H9 (cell line): ENCODE data around the gene RASA3. TPM values are rescaled to one million over a fixed set of nuclear protein-coding genes. Genes with fewer than 3 reads are reported as not detected.

Experiments
- DNase-seq: peaks from one replicate; pipeline ENCODE4 v3.0.0-alpha.2; 2017
- H2AFZ ChIP-seq: one replicate; pipeline ENCODE4 v1.6.1; 2013; ENCODE audit warnings: mild to moderate bottlenecking, low read length, control low read depth, moderate library complexity
- H2AK5ac ChIP-seq: 2 replicates; pipeline ENCODE4 v1.6.1; 2013; ENCODE audit warnings: low read length, control low read depth, mixed read lengths; ENCODE audit not compliant: insufficient read length
- H2BK120ac ChIP-seq: one replicate; pipeline ENCODE4 v1.6.1; 2013; ENCODE audit warnings: low read depth, mild to moderate bottlenecking, low read length, control low read depth, inconsistent platforms; ENCODE audit not compliant: poor library complexity, severe bottlenecking
- H2BK12ac ChIP-seq: 2 replicates; pipeline ENCODE4 v1.6.1; 2013; ENCODE audit warnings: low read length, control low read depth, mixed read lengths, low read depth; ENCODE audit not compliant: insufficient read length
- H2BK15ac ChIP-seq: 2 replicates; pipeline ENCODE4 v1.6.1; 2013; ENCODE audit warnings: low read depth, low read length, control low read depth
- H2BK20ac ChIP-seq: one replicate; pipeline ENCODE4 v1.6.1; 2013; ENCODE audit warnings: low read depth, mild to moderate bottlenecking, low read length, control low read depth, inconsistent platforms; ENCODE audit not compliant: poor library complexity, severe bottlenecking
- H2BK5ac ChIP-seq: 2 replicates; pipeline ENCODE4 v1.6.1; 2013; ENCODE audit warnings: low read length, control low read depth, mixed read lengths; ENCODE audit not compliant: insufficient read length
- H3K14ac ChIP-seq: 2 replicates; pipeline ENCODE4 v1.6.1; 2013; ENCODE audit warnings: low read length, control low read depth; ENCODE audit not compliant: insufficient read depth
- H3K18ac ChIP-seq: 2 replicates; pipeline ENCODE4 v1.6.1; 2013; ENCODE audit warnings: low read depth, mild to moderate bottlenecking, mixed read lengths, low read length, control low read depth; ENCODE audit not compliant: insufficient read length
- H3K23ac ChIP-seq: 2 replicates; pipeline ENCODE4 v1.6.1; 2013; ENCODE audit warnings: low read length, control low read depth, mixed read lengths, low read depth; ENCODE audit not compliant: insufficient read length
- H3K23me2 ChIP-seq: 2 replicates; pipeline ENCODE4 v1.6.1; 2013; ENCODE audit warnings: low read depth, mild to moderate bottlenecking, mixed read lengths, low read length, control low read depth; ENCODE audit not compliant: insufficient read length, poor library complexity, severe bottlenecking
- H3K27ac ChIP-seq: 2 replicates; pipeline ENCODE4 v1.5.1; 2013; ENCODE audit warnings: low read length, control low read depth, mixed read lengths, low read depth; ENCODE audit not compliant: insufficient read length
- H3K27me3 ChIP-seq: 2 replicates; pipeline ENCODE4 v1.6.1; 2013; ENCODE audit warnings: low read length, control low read depth, inconsistent platforms; ENCODE audit not compliant: insufficient read depth
- H3K4ac ChIP-seq: 2 replicates; pipeline ENCODE4 v1.6.1; 2013; ENCODE audit warnings: low read depth, mild to moderate bottlenecking, control low read depth, inconsistent platforms, low read length, moderate library complexity
- H3K4me1 ChIP-seq: 2 replicates; pipeline ENCODE4 v1.6.1; 2013; ENCODE audit warnings: low read length, control low read depth, inconsistent platforms; ENCODE audit not compliant: insufficient read depth
- H3K4me2 ChIP-seq: 2 replicates; pipeline ENCODE4 v1.6.1; 2013; ENCODE audit warnings: low read length, control low read depth, mixed read lengths; ENCODE audit not compliant: insufficient read length, insufficient read depth
- H3K56ac ChIP-seq: 2 replicates; pipeline ENCODE4 v1.6.1; 2013; ENCODE audit warnings: low read depth, mild to moderate bottlenecking, mixed read lengths, low read length, control low read depth; ENCODE audit not compliant: insufficient read length
- H3K79me1 ChIP-seq: 2 replicates; pipeline ENCODE4 v1.6.1; 2013; ENCODE audit warnings: low read depth, mild to moderate bottlenecking, moderate library complexity, low read length, control low read depth, inconsistent platforms; ENCODE audit not compliant: insufficient read depth, poor library complexity, severe bottlenecking
- H3K79me2 ChIP-seq: 2 replicates; pipeline ENCODE4 v1.6.1; 2013; ENCODE audit warnings: low read length, control low read depth, inconsistent platforms; ENCODE audit not compliant: insufficient read depth
- H3K9ac ChIP-seq: 2 replicates; pipeline ENCODE4 v1.6.1; 2013; ENCODE audit warnings: low read length, control low read depth, mixed read lengths; ENCODE audit not compliant: insufficient read length; ENCODE audit errors: extremely low read depth
- H3K9me3 ChIP-seq: one replicate; pipeline ENCODE4 v1.6.1; 2013; ENCODE audit warnings: low read depth, low read length, inconsistent platforms; ENCODE audit not compliant: control insufficient read depth
- H3T11ph ChIP-seq: one replicate; pipeline ENCODE4 v1.6.1; 2013; ENCODE audit warnings: mild to moderate bottlenecking, low read length, control low read depth, inconsistent platforms
- H4K20me1 ChIP-seq: one replicate; pipeline ENCODE4 v1.6.1; 2013; ENCODE audit not compliant: control insufficient read depth, insufficient read length, insufficient read depth
- H4K5ac ChIP-seq: 2 replicates; pipeline ENCODE4 v1.6.1; 2013; ENCODE audit warnings: low read depth, mild to moderate bottlenecking, mixed read lengths, low read length, control low read depth; ENCODE audit not compliant: insufficient read length
- H4K8ac ChIP-seq: replicated peaks from 2 replicates; pipeline ENCODE4 v1.6.1; 2013; ENCODE audit warnings: low read length, control low read depth, mixed read lengths, low read depth; ENCODE audit not compliant: insufficient read length
- H4K91ac ChIP-seq: 2 replicates; pipeline ENCODE4 v1.6.1; 2013; ENCODE audit warnings: low read depth, mild to moderate bottlenecking, moderate library complexity, mixed read lengths, low read length, control low read depth; ENCODE audit not compliant: insufficient read length
- H3K27ac Mint-ChIP-seq, 3 experiments: 2 replicates in 2 of 3; 3 replicates in 1 of 3; pipeline ENCODE4 v1.8.0; 2020 to 2021; ENCODE audit warnings: mixed read lengths in 3 of 3, mild to moderate bottlenecking in 1 of 3, moderate library complexity in 1 of 3
- H3K27me3 Mint-ChIP-seq: 2 replicates; pipeline ENCODE4 v1.8.0; 2021; ENCODE audit warnings: low read depth, mild to moderate bottlenecking, moderate library complexity, mixed read lengths
- H3K36me3 Mint-ChIP-seq, 3 experiments: 2 replicates in 2 of 3; 3 replicates in 1 of 3; pipeline ENCODE4 v1.8.0; 2020 to 2021; ENCODE audit warnings: low read depth in 3 of 3, mixed read lengths in 3 of 3; ENCODE audit not compliant: insufficient read depth in 1 of 3
- H3K4me1 Mint-ChIP-seq, 2 experiments: 2 replicates each; pipeline ENCODE4 v1.8.0; 2020; ENCODE audit warnings: mixed read lengths in 2 of 2
- H3K4me3 Mint-ChIP-seq, 2 experiments: 2 replicates in 1 of 2; 3 replicates in 1 of 2; pipeline ENCODE4 v1.8.0; 2020 to 2021; ENCODE audit warnings: mild to moderate bottlenecking in 2 of 2, mixed read lengths in 2 of 2, moderate library complexity in 1 of 2
- H3K9me3 Mint-ChIP-seq, 2 experiments: 2 replicates in 1 of 2; 3 replicates in 1 of 2; pipeline ENCODE4 v1.8.0; 2020; ENCODE audit warnings: mild to moderate bottlenecking in 2 of 2, mixed read lengths in 2 of 2, moderate library complexity in 1 of 2
- CTCF ChIP-seq: fragments of 200-600 bp; sonication (generic); conservative IDR thresholded peaks from 3 replicates; pipeline ENCODE4 v1.8.0; 2021; ENCODE audit warnings: antibody characterized with exemption, mild to moderate bottlenecking
- WGBS: extraction: QIAGEN DNeasy Blood & Tissue Kit; methylation state at CpG from one replicate; pipeline ENCODE4 v1.1.7; 2013; ENCODE audit warnings: missing lambda C conversion rate, low lambda C conversion rate, mixed read lengths; ENCODE audit not compliant: insufficient read length; ENCODE audit errors: extremely low coverage; 5-methylcytosine and 5-hydroxymethylcytosine counted together
- total RNA-seq: library from RNA; stranded (reverse); gene quantifications from 2 replicates; pipeline ENCODE4 v1.2.1, GENCODE V29; 2021

RASA3 gene
- total RNA-seq, 1 experiment from 2014 or later = 12.3 TPM

DNA sequence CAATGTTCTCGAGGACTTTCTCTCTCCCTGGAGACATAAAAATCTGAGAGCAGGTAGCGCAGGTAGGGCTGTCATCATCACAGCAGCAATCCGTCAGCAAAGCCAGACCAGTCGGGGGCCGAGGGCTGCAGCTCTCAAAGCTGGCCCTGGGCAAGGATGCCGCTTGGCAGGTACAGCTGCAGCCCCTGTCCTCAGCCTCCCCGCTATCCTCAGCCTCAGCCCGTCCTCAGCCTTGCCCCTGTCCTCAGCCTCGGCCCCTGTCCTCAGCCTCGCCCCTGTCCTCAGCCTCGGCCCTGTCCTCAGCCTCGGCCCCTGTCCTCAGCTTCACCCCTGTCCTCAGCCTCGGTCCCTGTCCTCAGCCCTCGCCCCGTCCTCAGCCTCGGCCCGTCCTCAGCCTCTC lies 169.4 kb downstream of the RASA3 start:
- no peak overlapping the region for H3K4ac ChIP-seq
- no peak for TF ChIP-seq CTCF
- no peak overlapping the region for H3K27ac ChIP-seq
- H3K4me2 ChIP-seq = no peak overlapping the region
- no peak overlapping the region for H4K8ac ChIP-seq
- no CpG with 5 or more reads among the region's 17 CpGs for WGBS
- no peak overlapping the region; the same call in 1 of the 2 replicates for H3K14ac ChIP-seq
- no peaks in the 10 kb centered on the region for H3K4me1 ChIP-seq
- Mint-ChIP-seq H3K27me3 (peaks cover 20% of the 10 kb centered on the region), H3K4me3 (no peak overlapping the region), H3K9me3 (peaks cover 36 to 45% of the 10 kb centered on the region in 2 experiments), H3K4me1 (no peaks in the 10 kb centered on the region), H3K36me3 (peaks cover 14 to 25% (median 21%) of the 10 kb centered on the region in 3 experiments), H3K27ac (no peak overlapping the region)
- no peak overlapping the region for H3K56ac ChIP-seq
- H3K23me2 ChIP-seq = no peaks in the 10 kb centered on the region
- no peak overlapping the region for H4K5ac ChIP-seq
- no peak overlapping the region for H3K9ac ChIP-seq
- no peak overlapping the region for H2BK5ac ChIP-seq
- no peaks in the 10 kb centered on the region for H3K27me3 ChIP-seq
- H3K23ac ChIP-seq = no peak overlapping the region
- DNase-seq = no peak
- no peaks in the 10 kb centered on the region for H4K20me1 ChIP-seq
- H2AFZ ChIP-seq = no peak overlapping the region
- H2BK20ac ChIP-seq = no peak overlapping the region
- no peak overlapping the region for H2BK120ac ChIP-seq
- no peak overlapping the region for H3K18ac ChIP-seq
- no peak overlapping the region for H3T11ph ChIP-seq
- H2BK15ac ChIP-seq = no peak overlapping the region
- H3K9me3 ChIP-seq = peaks cover 26% of the 10 kb centered on the region
- H3K79me1 ChIP-seq = no peaks in the 10 kb centered on the region
- no peaks in the 10 kb centered on the region for H3K79me2 ChIP-seq
- no peak overlapping the region for H4K91ac ChIP-seq
- H2BK12ac ChIP-seq = no peak overlapping the region
- H2AK5ac ChIP-seq = no peak overlapping the region
